Activated T-cell treated with anti-CD3 and anti-CD28 coated beads, Interleukin-2, amount 50 U/mL, for 24 hours (primary cell): ENCODE measurements around the gene OR5AN1.

Experiments used
- DNase-seq: peaks from one replicate; pipeline ENCODE4 v3.0.0-alpha.2; 2020
- H3K27ac Mint-ChIP-seq: 2 replicates; pipeline ENCODE4 v1.8.0; 2020; ENCODE audit warnings: mild to moderate bottlenecking, mixed read lengths
- H3K27me3 Mint-ChIP-seq: 2 replicates; pipeline ENCODE4 v1.8.0; 2020; ENCODE audit warnings: mixed read lengths
- H3K36me3 Mint-ChIP-seq: 2 replicates; pipeline ENCODE4 v1.8.0; 2020; ENCODE audit warnings: low read depth, mixed read lengths
- H3K4me1 Mint-ChIP-seq: 2 replicates; pipeline ENCODE4 v1.8.0; 2020; ENCODE audit warnings: low read depth, mixed read lengths
- H3K4me3 Mint-ChIP-seq: 2 replicates; pipeline ENCODE4 v1.8.0; 2020; ENCODE audit warnings: mild to moderate bottlenecking, moderate library complexity, mixed read lengths
- H3K9me3 Mint-ChIP-seq: 2 replicates; pipeline ENCODE4 v1.8.0; 2020; ENCODE audit warnings: mixed read lengths

Gene OR5AN1

DNA sequence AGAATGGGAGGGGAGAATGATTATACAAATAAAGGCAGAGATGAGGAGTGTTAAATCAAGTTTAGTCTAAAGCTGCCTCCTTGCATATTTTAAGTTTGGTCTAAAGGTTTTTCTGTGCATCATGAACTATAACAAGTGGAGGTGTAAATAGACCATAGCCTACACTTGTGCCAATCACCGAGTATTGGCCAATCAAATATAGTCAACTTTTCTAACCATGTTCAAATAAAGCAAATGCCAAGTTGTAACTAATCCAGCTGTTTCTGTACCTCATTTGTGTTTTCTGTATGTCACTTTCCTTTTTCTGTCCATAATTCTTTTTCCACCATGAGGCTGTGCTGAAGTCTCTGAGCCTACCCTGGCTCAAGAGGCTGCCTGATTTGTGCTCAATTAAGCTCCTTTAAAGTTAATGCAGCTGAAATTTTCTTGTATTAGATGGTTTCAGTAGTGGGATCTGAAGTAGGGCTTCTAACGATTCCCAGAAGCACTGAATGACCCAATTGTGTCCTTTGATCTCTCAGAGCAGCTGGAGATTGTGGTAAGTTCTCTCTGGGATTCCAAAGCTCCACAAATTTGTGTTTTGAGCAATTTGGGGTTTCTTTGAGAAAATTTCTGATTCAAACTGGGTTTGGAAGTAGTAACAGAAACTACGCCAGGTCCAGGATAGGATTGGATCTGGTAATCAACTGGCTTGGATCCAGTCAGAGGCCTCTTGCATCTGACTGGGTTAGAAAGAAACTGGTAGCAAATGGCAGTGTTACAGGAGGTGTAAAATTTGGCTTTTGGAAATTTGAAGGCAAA, 42.0 kb downstream of the OR5AN1 start:
- H3K27ac Mint-ChIP-seq: no peak overlapping the region
- H3K4me1 Mint-ChIP-seq: no peaks in the 10 kb centered on the region
- peaks cover 8% of the 10 kb centered on the region for H3K9me3 Mint-ChIP-seq
- DNase-seq: no peak
- H3K36me3 Mint-ChIP-seq: no peaks in the 10 kb centered on the region
- H3K27me3 Mint-ChIP-seq: peaks cover 3% of the 10 kb centered on the region
- no peak overlapping the region for H3K4me3 Mint-ChIP-seq

DNA sequence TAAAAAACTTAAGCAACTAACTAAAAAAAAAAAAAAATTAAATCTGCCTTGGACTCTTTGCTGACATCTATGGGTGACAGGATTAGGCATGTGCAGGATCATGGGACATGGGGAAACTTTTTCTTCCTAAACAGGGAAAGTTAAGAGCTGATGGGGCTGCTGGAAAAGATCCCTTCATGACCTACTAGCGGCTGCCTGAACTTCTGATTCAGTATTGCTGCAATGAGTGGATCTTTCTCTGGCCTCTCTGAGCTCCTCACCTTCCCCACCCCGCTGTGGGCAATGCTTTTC, 42.5 kb downstream of the OR5AN1 start:
- no peak for DNase-seq
- peaks cover 11% of the 10 kb centered on the region for H3K9me3 Mint-ChIP-seq
- H3K4me3 Mint-ChIP-seq: no peak overlapping the region
- H3K36me3 Mint-ChIP-seq: no peaks in the 10 kb centered on the region
- no peak overlapping the region for H3K27ac Mint-ChIP-seq
- H3K27me3 Mint-ChIP-seq: peaks cover 8% of the 10 kb centered on the region
- H3K4me1 Mint-ChIP-seq: no peaks in the 10 kb centered on the region

DNA sequence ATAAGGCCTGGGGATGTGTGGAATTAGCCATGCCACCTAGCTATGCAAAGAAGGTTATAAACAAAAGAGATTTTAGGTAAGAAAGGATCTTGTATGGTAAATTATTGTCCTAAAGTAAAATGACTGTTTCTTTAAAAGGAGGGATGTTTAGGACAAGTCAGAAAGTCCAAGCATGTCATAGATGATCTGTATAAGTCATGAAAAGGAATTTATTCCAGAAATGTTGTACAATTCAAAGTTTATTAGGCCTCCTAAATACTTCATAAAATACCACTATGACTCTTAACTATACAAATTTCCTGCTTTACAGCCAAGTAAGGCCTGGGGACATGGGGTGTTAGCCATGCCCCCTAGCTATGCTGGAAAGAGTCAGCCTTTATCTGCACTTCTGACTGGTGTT, 44.9 kb downstream of the OR5AN1 start:
- no peak for DNase-seq
- H3K4me1 Mint-ChIP-seq: no peaks in the 10 kb centered on the region
- no peak overlapping the region for H3K27ac Mint-ChIP-seq
- H3K36me3 Mint-ChIP-seq: no peaks in the 10 kb centered on the region
- peaks cover 11% of the 10 kb centered on the region for H3K9me3 Mint-ChIP-seq
- H3K4me3 Mint-ChIP-seq: no peak overlapping the region
- peaks cover 8% of the 10 kb centered on the region for H3K27me3 Mint-ChIP-seq

DNA sequence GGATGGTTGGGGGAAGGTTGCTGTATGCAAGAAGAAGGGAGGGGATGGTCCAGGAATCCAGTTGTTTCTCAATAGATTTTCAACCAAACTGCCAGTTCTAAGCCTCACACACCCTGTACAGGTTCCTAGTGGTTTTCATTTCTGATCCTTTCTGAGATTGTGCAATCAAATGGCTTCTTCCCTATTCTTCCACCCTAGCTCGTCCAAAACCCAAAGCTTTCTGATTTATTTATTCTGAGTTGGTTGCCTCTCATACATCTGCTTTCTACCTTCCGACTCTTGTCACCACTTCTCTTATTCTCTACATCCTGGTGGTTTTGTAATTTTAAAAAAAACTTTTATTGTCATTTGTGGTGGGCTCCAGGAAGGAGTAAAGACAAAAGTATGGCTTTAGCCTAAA, 55.0 kb downstream of the OR5AN1 start:
- DNase-seq: no peak
- peaks cover 12% of the 10 kb centered on the region for H3K4me1 Mint-ChIP-seq
- H3K27ac Mint-ChIP-seq: no peak overlapping the region
- H3K36me3 Mint-ChIP-seq: no peaks in the 10 kb centered on the region
- H3K4me3 Mint-ChIP-seq: no peak overlapping the region
- H3K27me3 Mint-ChIP-seq: peaks cover 43% of the 10 kb centered on the region
- H3K9me3 Mint-ChIP-seq: peaks cover 19% of the 10 kb centered on the region

DNA sequence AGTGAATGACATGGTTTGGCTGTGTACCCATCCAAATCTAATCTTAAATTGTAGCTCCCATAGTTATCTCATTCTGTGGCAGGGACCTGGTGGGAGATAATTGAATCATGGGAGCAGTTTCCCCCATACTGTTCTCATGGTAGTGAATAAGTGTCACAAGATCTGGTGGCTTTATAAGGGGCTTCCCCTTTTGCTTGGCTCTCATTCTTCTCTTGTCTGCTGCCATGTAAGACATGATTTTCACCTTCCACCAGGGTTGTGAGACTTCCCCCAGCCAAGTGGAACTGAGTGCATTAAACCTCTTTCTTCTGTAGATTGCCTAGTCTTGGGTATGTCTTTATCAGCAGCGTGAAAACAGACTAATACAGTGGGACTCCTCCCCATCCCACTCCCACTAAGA, 56.4 kb downstream of the OR5AN1 start:
- peaks cover 47% of the 10 kb centered on the region for H3K27me3 Mint-ChIP-seq
- H3K4me1 Mint-ChIP-seq: peaks cover 12% of the 10 kb centered on the region
- H3K9me3 Mint-ChIP-seq: peaks cover 6% of the 10 kb centered on the region
- H3K4me3 Mint-ChIP-seq: no peak overlapping the region
- H3K36me3 Mint-ChIP-seq: no peaks in the 10 kb centered on the region
- DNase-seq: no peak
- no peak overlapping the region for H3K27ac Mint-ChIP-seq

DNA sequence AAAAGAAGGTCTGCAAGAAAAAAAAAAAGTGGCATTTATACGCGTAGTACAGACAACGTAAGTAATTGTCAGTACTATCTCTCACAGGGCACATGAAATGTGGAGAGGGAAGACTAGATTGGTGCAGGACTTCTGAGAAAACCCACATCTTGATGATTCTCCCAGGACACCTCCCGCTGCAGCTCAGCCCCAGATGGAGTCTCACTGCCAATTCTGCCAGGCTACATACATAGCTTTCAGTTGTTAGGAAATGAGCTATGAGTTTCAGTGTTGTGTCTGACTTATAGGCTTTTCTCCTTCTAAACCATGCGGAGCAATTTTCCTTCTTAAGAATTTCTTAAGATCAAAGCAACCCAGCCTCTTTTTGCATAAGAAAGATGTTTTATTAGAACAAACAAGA, 57.9 kb downstream of the OR5AN1 start:
- Mint-ChIP-seq H3K9me3 (no peaks in the 10 kb centered on the region), H3K36me3 (no peaks in the 10 kb centered on the region), H3K27ac (no peak overlapping the region), H3K4me1 (peaks cover 12% of the 10 kb centered on the region), H3K4me3 (no peak overlapping the region), H3K27me3 (peaks cover 47% of the 10 kb centered on the region)
- DNase-seq: no peak

DNA sequence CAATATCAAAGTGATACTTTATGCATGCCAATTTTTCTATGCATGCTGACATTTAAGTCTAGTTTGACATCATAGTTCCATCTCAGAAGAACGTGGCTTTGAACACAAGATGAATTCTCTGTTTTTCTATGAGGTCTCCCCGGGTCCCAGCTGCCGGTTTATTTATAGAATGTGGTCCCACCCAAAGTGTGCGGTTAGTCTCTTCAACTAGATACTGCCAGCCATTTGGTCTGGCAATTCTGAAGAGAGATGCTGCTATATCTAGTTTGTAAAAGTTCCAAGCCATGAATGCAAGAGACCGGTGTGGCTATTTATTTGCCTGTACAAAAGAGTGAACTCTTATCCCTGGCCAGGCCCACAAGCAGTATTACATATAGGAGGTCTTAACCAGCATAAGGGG, 58.3 kb downstream of the OR5AN1 start:
- H3K36me3 Mint-ChIP-seq: no peaks in the 10 kb centered on the region
- DNase-seq: no peak
- no peaks in the 10 kb centered on the region for H3K9me3 Mint-ChIP-seq
- peaks cover 12% of the 10 kb centered on the region for H3K4me1 Mint-ChIP-seq
- peaks cover 47% of the 10 kb centered on the region for H3K27me3 Mint-ChIP-seq
- H3K4me3 Mint-ChIP-seq: no peak overlapping the region
- no peak overlapping the region for H3K27ac Mint-ChIP-seq

DNA sequence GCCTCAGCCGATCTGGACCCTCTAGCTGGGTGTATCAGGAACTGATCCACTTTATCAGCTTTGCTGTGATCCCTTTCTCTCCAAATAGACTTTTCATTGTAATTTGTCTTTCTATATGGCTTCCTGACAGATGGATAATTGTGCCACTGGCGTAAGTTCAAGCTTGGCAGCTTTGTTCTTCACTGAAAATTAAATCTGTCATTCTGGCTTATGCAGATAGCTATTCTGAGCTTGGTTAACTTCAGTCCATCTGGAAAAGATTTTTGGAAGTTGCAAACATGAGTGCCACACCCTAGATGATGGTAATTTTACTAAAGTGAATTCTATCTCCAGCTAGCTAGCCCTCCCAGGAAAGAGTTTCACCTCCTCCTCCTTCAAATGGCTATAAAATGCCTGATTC, 59.5 kb downstream of the OR5AN1 start:
- H3K36me3 Mint-ChIP-seq: no peaks in the 10 kb centered on the region
- H3K27me3 Mint-ChIP-seq: peaks cover 40% of the 10 kb centered on the region
- no peak overlapping the region for H3K27ac Mint-ChIP-seq
- no peak for DNase-seq
- no peaks in the 10 kb centered on the region for H3K9me3 Mint-ChIP-seq
- no peak overlapping the region for H3K4me3 Mint-ChIP-seq
- peaks cover 12% of the 10 kb centered on the region for H3K4me1 Mint-ChIP-seq
